Stomach (tissue), 4 donors: Measurements from ENCODE around the gene SF1.

Source experiments
- EP300 ChIP-seq: sonication (generic); formaldehyde crosslinking; IDR thresholded peaks from one replicate; pipeline ENCODE4 v1.6.1; 2017; ENCODE audit warnings: antibody characterized with exemption
- POLR2A ChIP-seq, 4 donors: fragments of 450-650 bp; IDR thresholded peaks; one replicate each; pipeline ENCODE4 v1.6.1; 2016; ENCODE audit warnings: antibody characterized with exemption in 4 of 4, control low read depth in 2 of 4, mild to moderate bottlenecking in 1 of 4, moderate library complexity in 1 of 4

DNA sequence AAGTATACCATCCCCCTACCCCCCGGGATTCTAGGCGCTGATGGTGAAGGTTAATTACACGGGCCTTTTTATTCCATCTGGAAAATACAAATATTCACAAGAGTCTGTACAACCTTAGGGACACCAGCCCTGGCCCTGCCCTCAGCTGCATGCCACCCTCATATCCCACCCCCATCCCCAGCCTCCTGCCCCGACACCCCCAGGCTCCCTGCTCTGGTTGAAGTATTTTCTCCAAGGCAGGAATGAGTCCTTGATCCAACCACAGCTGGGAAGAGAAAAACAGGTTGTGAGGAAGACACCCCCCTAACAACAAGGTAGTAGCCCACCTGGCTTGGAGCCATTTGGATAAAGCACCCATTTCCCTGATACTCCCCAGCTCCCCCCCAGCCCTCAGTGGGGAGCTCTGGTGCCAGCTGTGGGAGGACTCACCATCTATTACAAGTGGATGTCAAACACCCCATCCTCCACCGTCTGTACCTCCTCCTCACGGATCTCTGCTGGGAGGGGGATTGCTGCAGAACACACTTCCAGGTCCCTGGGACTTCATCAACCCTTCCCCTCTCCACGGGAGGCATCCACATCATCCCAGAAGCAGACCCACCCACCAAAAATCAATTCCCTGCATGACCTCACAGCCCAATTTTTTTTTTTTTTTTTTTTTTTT, 51.3 kb downstream of the SF1 start:
- TF ChIP-seq EP300 (no peak), POLR2A (IDR thresholded peaks at IDR 0.05) (no peak)
